ENCODE measurements around the gene ATP10B. TPM values are rescaled to one million over a fixed set of nuclear protein-coding genes. Genes with fewer than 3 reads are reported as not detected.
A peak's percentile ranks its signal among the peaks of the same experiment; 100 is the strongest.

ATP10B gene
- total and polyA plus RNA-seq, 12 donors: 0.01 to 0.15 (median 0.04) TPM; not detected in 9

- TF ChIP-seq CTCF (IDR thresholded peaks at IDR 0.05): no peak
- ATAC-seq (no peak), DNase-seq (no peak)
- peaks cover 0 to 15% (median 0%) of the 10 kb centered on the region in 9 donors for H3K4me1 ChIP-seq
- H3K27me3 ChIP-seq: no peaks in the 10 kb centered on the region
- peaks cover 0 to 18% (median 0%) of the 10 kb centered on the region in 11 donors for H3K9me3 ChIP-seq
- H3K27ac ChIP-seq: peak overlapping the region in 1 of 10 donors; percentile 51
- WGBS, 2 donors: 81 to 84% methylated on average over 5 of the region's 5 CpGs
- H3K36me3 ChIP-seq: no peaks in the 10 kb centered on the region
- intact Hi-C loops (cut with DNase I): no loop called here
- no peak overlapping the region for H3K4me3 ChIP-seq
Measured at GRCh38 chr5:160703547-160704189, 148.3 kb downstream of the ATP10B start.

GRCh38 chr5:160702934-160703333 is 149.1 kb downstream of the ATP10B start:
- ATAC-seq: no peak
- H3K4me3 ChIP-seq: no peak overlapping the region
- H3K36me3 ChIP-seq: no peaks in the 10 kb centered on the region
- H3K27ac ChIP-seq: peak overlapping the region in 1 of 10 donors; percentile 51
- peaks cover 0 to 18% (median 0%) of the 10 kb centered on the region in 11 donors for H3K9me3 ChIP-seq
- no peak for DNase-seq
- no peak for TF ChIP-seq CTCF (IDR thresholded peaks at IDR 0.05)
- 85 to 93% methylated on average over 3 of the region's 3 CpGs for whole genome bisulfite sequencing, 2 donors
- no peaks in the 10 kb centered on the region for H3K27me3 ChIP-seq
- intact Hi-C loops (cut with DNase I): no loop called here
- H3K4me1 ChIP-seq: peaks cover 0 to 15% (median 0%) of the 10 kb centered on the region in 9 donors

- no peak for TF ChIP-seq CTCF (IDR thresholded peaks at IDR 0.05)
- Histone ChIP-seq H3K27me3 (no peaks in the 10 kb centered on the region), H3K4me1 (peaks cover 0 to 15% (median 0%) of the 10 kb centered on the region in 9 donors), H3K27ac (peak overlapping the region in 1 of 10 donors; percentile 51), H3K4me3 (no peak overlapping the region), H3K9me3 (peaks cover 0 to 18% (median 0%) of the 10 kb centered on the region in 11 donors), H3K36me3 (no peaks in the 10 kb centered on the region)
- intact Hi-C loops (cut with DNase I): no loop called here
- WGBS, 2 donors: 77 to 85% methylated on average over 2 of the region's 2 CpGs
- DNase-seq (no peak), ATAC-seq (no peak)
Measured at GRCh38 chr5:160702311-160702803, 149.7 kb downstream of the ATP10B start.

- Histone ChIP-seq H3K4me3 (no peak overlapping the region), H3K36me3 (no peaks in the 10 kb centered on the region), H3K27me3 (no peaks in the 10 kb centered on the region), H3K27ac (no peak overlapping the region), H3K4me1 (peaks cover 0 to 15% (median 0%) of the 10 kb centered on the region in 9 donors), H3K9me3 (peaks cover 0 to 18% (median 0%) of the 10 kb centered on the region in 11 donors)
- ATAC-seq (no peak), DNase-seq (no peak)
- no peak for TF ChIP-seq CTCF (IDR thresholded peaks at IDR 0.05)
- intact Hi-C loops (cut with DNase I): no loop called here
Measured at GRCh38 chr5:160701403-160701802, 150.6 kb downstream of the ATP10B start.
